Mammary epithelial cell (primary cell): ENCODE data around the gene CPSF3.

Experiments used
- CTCF ChIP-seq, 2 donors: IDR thresholded peaks in 1 of 2; conservative IDR thresholded peaks in 1 of 2; 2 replicates each; pipeline ENCODE4 v1.5.1; 2011 to 2012; ENCODE audit warnings: inconsistent platforms in 2 of 2, low read length in 2 of 2, mild to moderate bottlenecking in 2 of 2, control low read depth in 1 of 2, low read depth in 1 of 2; ENCODE audit not compliant: insufficient read depth in 1 of 2; ENCODE audit errors: extremely low read depth in 1 of 2
- EZH2 ChIP-seq: IDR thresholded peaks from 2 replicates; pipeline ENCODE4 v1.6.1; 2012; ENCODE audit warnings: low read length, inconsistent platforms, borderline replicate concordance

GRCh38 chr2:9518163-9518562, 94.7 kb downstream of the CPSF3 start:
- TF ChIP-seq CTCF (conservative IDR thresholded peaks at IDR 0.05 in 1 of 2, IDR thresholded peaks at IDR 0.05 in 1 of 2; ENCODE audit: extremely low read depth in 1 of 2, insufficient read depth in 1 of 2, low read depth in 1 of 2, low read length in 2 of 2) (no peak), EZH2 (no peak)
